Measurements from ENCODE around the gene ZNF432.

- TF ChIP-seq CTCF (IDR thresholded peaks at IDR 0.05) (no peak), POLR2A (IDR thresholded peaks at IDR 0.05) (no peak), POLR2AphosphoS5 (IDR thresholded peaks at IDR 0.05) (no peak)
These were observed 37.8 kb upstream of the ZNF432 start for GRCh38 chr19:52086481-52086880.
